ENCODE measurements around the gene PLEK2. TPM values are rescaled to one million over a fixed set of nuclear protein-coding genes. Genes with fewer than 3 reads are reported as not detected.

The PLEK2 gene
- total RNA-seq, 1 donor from 2014 or later: 0.53 TPM

GRCh38 chr14:67442139-67442906, 30.4 kb upstream of the PLEK2 start:
- intact Hi-C loops (cut with DNase I): no loop called here
- no peak for DNase-seq (ENCODE audit: low spot score in 2 of 2)
- no peaks in the 10 kb centered on the region for H3K9me3 ChIP-seq
- no peaks in the 10 kb centered on the region for H3K36me3 ChIP-seq
- H3K27me3 ChIP-seq: no peaks in the 10 kb centered on the region
- no peaks in the 10 kb centered on the region for H3K4me1 ChIP-seq
- no peak overlapping the region for H3K27ac ChIP-seq
- H3K4me3 ChIP-seq: no peak overlapping the region
- no peak for TF ChIP-seq CTCF (IDR thresholded peaks at IDR 0.05)

- TF ChIP-seq CTCF (IDR thresholded peaks at IDR 0.05): no peak
- no peak overlapping the region for H3K4me3 ChIP-seq
- no peaks in the 10 kb centered on the region for H3K36me3 ChIP-seq
- H3K27me3 ChIP-seq: no peaks in the 10 kb centered on the region
- no peak overlapping the region for H3K27ac ChIP-seq
- no peak for DNase-seq (ENCODE audit: low spot score in 2 of 2)
- H3K9me3 ChIP-seq: no peaks in the 10 kb centered on the region
- H3K4me1 ChIP-seq: no peaks in the 10 kb centered on the region
- intact Hi-C loops (cut with DNase I): no loop called here
Measured at GRCh38 chr14:67441672-67442071, 29.7 kb upstream of the PLEK2 start.

- Histone ChIP-seq H3K4me1 (no peaks in the 10 kb centered on the region), H3K4me3 (no peak overlapping the region), H3K27ac (no peak overlapping the region), H3K36me3 (no peaks in the 10 kb centered on the region), H3K27me3 (no peaks in the 10 kb centered on the region), H3K9me3 (no peaks in the 10 kb centered on the region)
- intact Hi-C loops (cut with DNase I): no loop called here
- TF ChIP-seq CTCF (IDR thresholded peaks at IDR 0.05): no peak
- DNase-seq (ENCODE audit: low spot score in 2 of 2): no peak
Measured at GRCh38 chr14:67441256-67441655, 29.3 kb upstream of the PLEK2 start.

GRCh38 chr14:67440513-67440912, 28.5 kb upstream of the PLEK2 start:
- no peak for TF ChIP-seq CTCF (IDR thresholded peaks at IDR 0.05)
- no peak for DNase-seq (ENCODE audit: low spot score in 2 of 2)
- intact Hi-C loops (cut with DNase I): no loop called here

GRCh38 chr14:67438969-67439368, 27.0 kb upstream of the PLEK2 start:
- H3K9me3 ChIP-seq: no peaks in the 10 kb centered on the region
- H3K4me1 ChIP-seq: no peaks in the 10 kb centered on the region
- no peak for DNase-seq (ENCODE audit: low spot score in 2 of 2)
- no peak overlapping the region for H3K27ac ChIP-seq
- no peak overlapping the region for H3K4me3 ChIP-seq
- intact Hi-C loops (cut with DNase I): no loop called here
- H3K27me3 ChIP-seq: no peaks in the 10 kb centered on the region
- no peak for TF ChIP-seq CTCF (IDR thresholded peaks at IDR 0.05)
- no peaks in the 10 kb centered on the region for H3K36me3 ChIP-seq

More at GRCh38 chr14:67440513-67440912, 28.5 kb upstream of the PLEK2 start:
- Histone ChIP-seq H3K36me3 (no peaks in the 10 kb centered on the region), H3K27me3 (no peaks in the 10 kb centered on the region), H3K27ac (no peak overlapping the region), H3K4me3 (no peak overlapping the region), H3K4me1 (no peaks in the 10 kb centered on the region), H3K9me3 (no peaks in the 10 kb centered on the region)
